HepG2 (cell line): ENCODE data around the gene RIPK1. TPM values are rescaled to one million over a fixed set of nuclear protein-coding genes. Genes with fewer than 3 reads are reported as not detected.

Source experiments
- EP300 ChIP-seq, 3 experiments: sonication (generic) in 1 of 3; formaldehyde crosslinking in 1 of 3; IDR thresholded peaks; 2 replicates each; pipeline versions ENCODE4 v1.5.1 to v1.6.1; 2011 to 2020; ENCODE audit warnings: low read depth in 2 of 3, low read length in 2 of 3, borderline replicate concordance in 1 of 3, improper control_type of control experiment in 1 of 3, mild to moderate bottlenecking in 1 of 3, missing genetic modification reagents in 1 of 3, moderate library complexity in 1 of 3
- MAZ ChIP-seq, 2 experiments: sonication (generic) in 1 of 2; formaldehyde crosslinking in 1 of 2; IDR thresholded peaks; 2 replicates each; pipeline versions ENCODE4 v1.5.0 to v1.6.1; 2012 to 2020; ENCODE audit warnings: low read depth in 2 of 2, mild to moderate bottlenecking in 2 of 2, borderline replicate concordance in 1 of 2, improper control_type of control experiment in 1 of 2, low read length in 1 of 2, missing genetic modification reagents in 1 of 2, moderate library complexity in 1 of 2
- NCOA5 ChIP-seq: sonication (generic); formaldehyde crosslinking; IDR thresholded peaks from 2 replicates; pipeline ENCODE4 v1.4.0; 2020; ENCODE audit warnings: missing genetic modification reagents
- RFX5 ChIP-seq: IDR thresholded peaks from 2 replicates; pipeline ENCODE4 v1.6.1; 2011; ENCODE audit warnings: low read depth, low read length, improper control_type of control experiment
- ZNF138 ChIP-seq: sonication (generic); formaldehyde crosslinking; IDR thresholded peaks from 2 replicates; pipeline ENCODE4 v1.5.0; 2020; ENCODE audit warnings: mild to moderate bottlenecking, low read depth, missing genetic modification reagents
- ZNF230 ChIP-seq: sonication (generic); formaldehyde crosslinking; IDR thresholded peaks from 2 replicates; pipeline ENCODE4 v1.4.0; 2020; ENCODE audit warnings: mild to moderate bottlenecking, missing genetic modification reagents
- ZNF776 ChIP-seq: sonication (generic); formaldehyde crosslinking; IDR thresholded peaks from 2 replicates; pipeline ENCODE4 v1.4.0; 2020; ENCODE audit warnings: mild to moderate bottlenecking, missing genetic modification reagents
- ZNF841 ChIP-seq: sonication (generic); formaldehyde crosslinking; IDR thresholded peaks from 2 replicates; pipeline ENCODE4 v1.8.1; 2023; ENCODE audit warnings: missing genetic modification reagents, borderline replicate concordance
- polyA plus RNA-seq, 8 experiments: library from polyadenylated mRNA; depleted of rRNA in 3 of 8; stranded (reverse) in 7 of 8; unstranded in 1 of 8; fragments of >200 nt; fragmentation: Illumina TruSeq in 4 of 8; extraction: Trizol in 4 of 8; gene quantifications; 2 replicates each; pipeline versions ENCODE4 v1.2.1 to v1.2.3, GENCODE V29; 2011 to 2016; ENCODE audit warnings: low read depth in 4 of 8, missing spikeins in 1 of 8, mixed read lengths in 1 of 8; ENCODE audit not compliant: insufficient read depth in 1 of 8
- total RNA-seq, 5 experiments: library from RNA; depleted of rRNA; stranded (reverse); fragments of >200 nt; fragmentation: Illumina TruSeq; extraction: Trizol; gene quantifications; 2 replicates each; pipeline ENCODE4 v1.2.3, GENCODE V29; 2016; ENCODE audit warnings: low read depth in 1 of 5
- TF ChIP-seq, protein P1 (sequence below): sonication (generic); formaldehyde crosslinking; IDR thresholded peaks from 2 replicates; pipeline ENCODE4 v1.8.1; 2023; ENCODE audit warnings: mild to moderate bottlenecking, missing genetic modification reagents
- TF ChIP-seq, protein P2 (sequence below): sonication (generic); formaldehyde crosslinking; IDR thresholded peaks from 2 replicates; pipeline ENCODE4 v1.4.0; 2020; ENCODE audit warnings: missing genetic modification reagents, borderline replicate concordance
- TF ChIP-seq, protein P3 (sequence below): sonication (generic); formaldehyde crosslinking; IDR thresholded peaks from 2 replicates; pipeline ENCODE4 v1.8.1; 2023; ENCODE audit warnings: mild to moderate bottlenecking, missing genetic modification reagents
- TF ChIP-seq, protein P4 (sequence below): sonication (generic); formaldehyde crosslinking; IDR thresholded peaks from 2 replicates; pipeline ENCODE4 v1.4.0; 2020; ENCODE audit warnings: missing genetic modification reagents, mild to moderate bottlenecking, borderline replicate concordance
- TF ChIP-seq, protein P5 (sequence below): sonication (generic); formaldehyde crosslinking; IDR thresholded peaks from 2 replicates; pipeline ENCODE4 v1.4.0; 2020; ENCODE audit warnings: mild to moderate bottlenecking, missing genetic modification reagents, borderline replicate concordance
- TF ChIP-seq, protein P6 (sequence below): sonication (generic); formaldehyde crosslinking; IDR thresholded peaks from 2 replicates; pipeline ENCODE4 v1.5.0; 2020; ENCODE audit warnings: missing genetic modification reagents, mild to moderate bottlenecking, borderline replicate concordance
- TF ChIP-seq, protein P7 (sequence below): sonication (generic); formaldehyde crosslinking; IDR thresholded peaks from 2 replicates; pipeline ENCODE4 v1.8.0; 2023; ENCODE audit warnings: mild to moderate bottlenecking, missing genetic modification reagents

RIPK1 gene
- total and polyA plus RNA-seq, 2 of the 13 experiments (the other 11 are each of a cell fraction or from before 2014, with no cell fraction given): 9.0 to 10.3 TPM

DNA sequence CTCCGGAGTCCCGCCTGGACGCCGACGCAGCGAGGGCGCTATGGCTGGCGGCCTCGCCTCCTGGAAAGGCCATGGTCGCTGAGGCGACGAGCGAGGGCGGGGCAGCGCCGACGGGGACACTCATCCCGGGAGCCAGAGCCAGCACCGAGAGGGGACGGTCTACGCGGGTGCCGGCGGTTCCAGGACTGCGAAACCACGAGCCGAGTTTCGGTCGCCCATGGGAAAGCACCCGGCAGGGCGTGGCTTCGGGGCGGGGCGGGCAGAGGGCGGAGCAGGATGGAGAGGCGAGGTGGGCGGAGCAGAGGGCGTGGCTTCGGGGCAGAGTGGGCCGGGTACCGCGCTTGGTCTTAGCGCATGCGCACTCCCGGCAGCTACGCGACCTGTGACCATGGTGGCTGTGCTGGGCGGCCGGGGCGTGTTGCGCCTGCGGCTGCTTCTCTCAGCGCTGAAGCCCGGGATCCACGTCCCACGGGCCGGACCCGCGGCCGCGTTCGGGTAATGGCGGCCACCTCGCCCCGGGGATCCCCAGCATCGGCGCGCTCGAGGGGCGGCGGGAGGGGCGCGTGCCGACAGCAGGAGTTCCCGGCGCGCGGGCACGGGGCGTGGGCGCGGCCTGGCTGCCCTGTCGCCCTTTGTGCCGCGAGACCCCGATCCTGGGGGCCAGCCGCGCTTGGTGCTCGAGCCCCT lies 50.2 kb downstream of the RIPK1 start, which contains the start of gene BPHL (continued):
- TF ChIP-seq RFX5 (no peak), EP300 (IDR thresholded peaks at IDR 0.05; ENCODE audit: low read depth in 2 of 2, low read length in 2 of 2) (no peak), EP300 (CRISPR knock-in tag; IDR thresholded peaks at IDR 0.05; ENCODE audit: borderline replicate concordance) (0 out of 2 replicates have a peak, but pooled peaks have one; percentile 0), MAZ (IDR thresholded peaks at IDR 0.05; ENCODE audit: borderline replicate concordance, low read depth, low read length) (no peak; the same call in 1 of the 2 replicates), MAZ (CRISPR knock-in tag; IDR thresholded peaks at IDR 0.05; ENCODE audit: low read depth) (peak; percentile 94), ZNF776 (no peak; the same call in 1 of the 2 replicates), ZNF138 (CRISPR knock-in tag) (peak; percentile 83; the same call in 1 of the 2 replicates), NCOA5 (CRISPR knock-in tag) (no peak), ZNF230 (peak; percentile 92), ZNF841 (CRISPR knock-in tag) (peak; percentile 80; the same call in 1 of the 2 replicates)
- TF ChIP-seq, protein P1, sequence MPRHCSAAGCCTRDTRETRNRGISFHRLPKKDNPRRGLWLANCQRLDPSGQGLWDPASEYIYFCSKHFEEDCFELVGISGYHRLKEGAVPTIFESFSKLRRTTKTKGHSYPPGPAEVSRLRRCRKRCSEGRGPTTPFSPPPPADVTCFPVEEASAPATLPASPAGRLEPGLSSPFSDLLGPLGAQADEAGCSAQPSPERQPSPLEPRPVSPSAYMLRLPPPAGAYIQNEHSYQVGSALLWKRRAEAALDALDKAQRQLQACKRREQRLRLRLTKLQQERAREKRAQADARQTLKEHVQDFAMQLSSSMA (CRISPR knock-in tag): peak; percentile 96
- TF ChIP-seq, protein P2, sequence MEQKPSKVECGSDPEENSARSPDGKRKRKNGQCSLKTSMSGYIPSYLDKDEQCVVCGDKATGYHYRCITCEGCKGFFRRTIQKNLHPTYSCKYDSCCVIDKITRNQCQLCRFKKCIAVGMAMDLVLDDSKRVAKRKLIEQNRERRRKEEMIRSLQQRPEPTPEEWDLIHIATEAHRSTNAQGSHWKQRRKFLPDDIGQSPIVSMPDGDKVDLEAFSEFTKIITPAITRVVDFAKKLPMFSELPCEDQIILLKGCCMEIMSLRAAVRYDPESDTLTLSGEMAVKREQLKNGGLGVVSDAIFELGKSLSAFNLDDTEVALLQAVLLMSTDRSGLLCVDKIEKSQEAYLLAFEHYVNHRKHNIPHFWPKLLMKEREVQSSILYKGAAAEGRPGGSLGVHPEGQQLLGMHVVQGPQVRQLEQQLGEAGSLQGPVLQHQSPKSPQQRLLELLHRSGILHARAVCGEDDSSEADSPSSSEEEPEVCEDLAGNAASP (CRISPR knock-in tag): no peak; the same call in 1 of the 2 replicates
- TF ChIP-seq, protein P3, sequence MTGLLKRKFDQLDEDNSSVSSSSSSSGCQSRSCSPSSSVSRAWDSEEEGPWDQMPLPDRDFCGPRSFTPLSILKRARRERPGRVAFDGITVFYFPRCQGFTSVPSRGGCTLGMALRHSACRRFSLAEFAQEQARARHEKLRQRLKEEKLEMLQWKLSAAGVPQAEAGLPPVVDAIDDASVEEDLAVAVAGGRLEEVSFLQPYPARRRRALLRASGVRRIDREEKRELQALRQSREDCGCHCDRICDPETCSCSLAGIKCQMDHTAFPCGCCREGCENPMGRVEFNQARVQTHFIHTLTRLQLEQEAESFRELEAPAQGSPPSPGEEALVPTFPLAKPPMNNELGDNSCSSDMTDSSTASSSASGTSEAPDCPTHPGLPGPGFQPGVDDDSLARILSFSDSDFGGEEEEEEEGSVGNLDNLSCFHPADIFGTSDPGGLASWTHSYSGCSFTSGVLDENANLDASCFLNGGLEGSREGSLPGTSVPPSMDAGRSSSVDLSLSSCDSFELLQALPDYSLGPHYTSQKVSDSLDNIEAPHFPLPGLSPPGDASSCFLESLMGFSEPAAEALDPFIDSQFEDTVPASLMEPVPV (CRISPR knock-in tag): peak; percentile 90
- TF ChIP-seq, protein P4, sequence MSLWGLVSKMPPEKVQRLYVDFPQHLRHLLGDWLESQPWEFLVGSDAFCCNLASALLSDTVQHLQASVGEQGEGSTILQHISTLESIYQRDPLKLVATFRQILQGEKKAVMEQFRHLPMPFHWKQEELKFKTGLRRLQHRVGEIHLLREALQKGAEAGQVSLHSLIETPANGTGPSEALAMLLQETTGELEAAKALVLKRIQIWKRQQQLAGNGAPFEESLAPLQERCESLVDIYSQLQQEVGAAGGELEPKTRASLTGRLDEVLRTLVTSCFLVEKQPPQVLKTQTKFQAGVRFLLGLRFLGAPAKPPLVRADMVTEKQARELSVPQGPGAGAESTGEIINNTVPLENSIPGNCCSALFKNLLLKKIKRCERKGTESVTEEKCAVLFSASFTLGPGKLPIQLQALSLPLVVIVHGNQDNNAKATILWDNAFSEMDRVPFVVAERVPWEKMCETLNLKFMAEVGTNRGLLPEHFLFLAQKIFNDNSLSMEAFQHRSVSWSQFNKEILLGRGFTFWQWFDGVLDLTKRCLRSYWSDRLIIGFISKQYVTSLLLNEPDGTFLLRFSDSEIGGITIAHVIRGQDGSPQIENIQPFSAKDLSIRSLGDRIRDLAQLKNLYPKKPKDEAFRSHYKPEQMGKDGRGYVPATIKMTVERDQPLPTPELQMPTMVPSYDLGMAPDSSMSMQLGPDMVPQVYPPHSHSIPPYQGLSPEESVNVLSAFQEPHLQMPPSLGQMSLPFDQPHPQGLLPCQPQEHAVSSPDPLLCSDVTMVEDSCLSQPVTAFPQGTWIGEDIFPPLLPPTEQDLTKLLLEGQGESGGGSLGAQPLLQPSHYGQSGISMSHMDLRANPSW: no peak; the same call in 1 of the 2 replicates
- TF ChIP-seq, protein P5, sequence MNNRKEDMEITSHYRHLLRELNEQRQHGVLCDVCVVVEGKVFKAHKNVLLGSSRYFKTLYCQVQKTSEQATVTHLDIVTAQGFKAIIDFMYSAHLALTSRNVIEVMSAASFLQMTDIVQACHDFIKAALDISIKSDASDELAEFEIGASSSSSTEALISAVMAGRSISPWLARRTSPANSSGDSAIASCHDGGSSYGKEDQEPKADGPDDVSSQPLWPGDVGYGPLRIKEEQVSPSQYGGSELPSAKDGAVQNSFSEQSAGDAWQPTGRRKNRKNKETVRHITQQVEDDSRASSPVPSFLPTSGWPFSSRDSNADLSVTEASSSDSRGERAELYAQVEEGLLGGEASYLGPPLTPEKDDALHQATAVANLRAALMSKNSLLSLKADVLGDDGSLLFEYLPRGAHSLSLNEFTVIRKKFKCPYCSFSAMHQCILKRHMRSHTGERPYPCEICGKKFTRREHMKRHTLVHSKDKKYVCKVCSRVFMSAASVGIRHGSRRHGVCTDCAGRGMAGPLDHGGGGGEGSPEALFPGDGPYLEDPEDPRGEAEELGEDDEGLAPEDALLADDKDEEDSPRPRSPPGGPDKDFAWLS: peak; percentile 67; the same call in 1 of the 2 replicates
- TF ChIP-seq, protein P6, sequence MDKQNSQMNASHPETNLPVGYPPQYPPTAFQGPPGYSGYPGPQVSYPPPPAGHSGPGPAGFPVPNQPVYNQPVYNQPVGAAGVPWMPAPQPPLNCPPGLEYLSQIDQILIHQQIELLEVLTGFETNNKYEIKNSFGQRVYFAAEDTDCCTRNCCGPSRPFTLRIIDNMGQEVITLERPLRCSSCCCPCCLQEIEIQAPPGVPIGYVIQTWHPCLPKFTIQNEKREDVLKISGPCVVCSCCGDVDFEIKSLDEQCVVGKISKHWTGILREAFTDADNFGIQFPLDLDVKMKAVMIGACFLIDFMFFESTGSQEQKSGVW (CRISPR knock-in tag): no peak
- TF ChIP-seq, protein P7, sequence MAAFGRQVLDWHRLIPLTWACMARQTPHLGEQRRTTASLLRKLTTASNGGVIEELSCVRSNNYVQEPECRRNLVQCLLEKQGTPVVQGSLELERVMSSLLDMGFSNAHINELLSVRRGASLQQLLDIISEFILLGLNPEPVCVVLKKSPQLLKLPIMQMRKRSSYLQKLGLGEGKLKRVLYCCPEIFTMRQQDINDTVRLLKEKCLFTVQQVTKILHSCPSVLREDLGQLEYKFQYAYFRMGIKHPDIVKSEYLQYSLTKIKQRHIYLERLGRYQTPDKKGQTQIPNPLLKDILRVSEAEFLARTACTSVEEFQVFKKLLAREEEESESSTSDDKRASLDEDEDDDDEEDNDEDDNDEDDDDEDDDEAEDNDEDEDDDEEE: peak; percentile 99
